Pancreas (tissue), 10 donors: ENCODE measurements around the gene ABCA10. TPM values are rescaled to one million over a fixed set of nuclear protein-coding genes. Genes with fewer than 3 reads are reported as not detected.
A peak's percentile ranks its signal among the peaks of the same experiment; 100 is the strongest.

Source experiments
- ATAC-seq, 4 donors: fragments of 200-7000 bp; cut with Tn5 transposase; one replicate each; pipeline versions ENCODE4 v1.8.0 to v1.9.1; 2020; ENCODE audit warnings: mild to moderate bottlenecking in 4 of 4, moderate library complexity in 4 of 4
- DNase-seq, 6 donors: peaks; one replicate each; pipeline ENCODE4 v3.0.0-alpha.2; 2020
- FAIRE-seq: peaks from 2 replicates; lab custom pipeline; 2012; peaks lifted over from hg19 to GRCh38; lab: Jason Lieb, UNC
- H3K27ac ChIP-seq, 4 donors: fragments of 200-600 bp; sonication (generic); 1 replicate in 3 of 4; 2 replicates in 1 of 4; pipeline versions ENCODE4 v1.5.0 to v1.8.0; 2020
- H3K27me3 ChIP-seq, 4 donors: fragments of 200-600 bp; one replicate each; pipeline ENCODE4 v1.8.0; 2021
- H3K36me3 ChIP-seq, 3 donors: fragments of 200-600 bp; sonication (generic) in 1 of 3; one replicate each; pipeline versions ENCODE4 v1.5.0 to v1.8.0; 2020 to 2021
- H3K4me1 ChIP-seq, 3 donors: fragments of 200-600 bp; one replicate each; pipeline ENCODE4 v1.8.0; 2021
- H3K4me3 ChIP-seq, 4 donors: fragments of 200-600 bp; sonication (generic) in 2 of 4; one replicate each; pipeline versions ENCODE4 v1.5.0 to v1.8.0; 2020 to 2021
- H3K9me3 ChIP-seq, 4 donors: fragments of 200-600 bp; one replicate each; pipeline ENCODE4 v1.8.0; 2021
- CTCF ChIP-seq, 4 donors: fragments of 200-600 bp; sonication (generic) in 3 of 4; IDR thresholded peaks; one replicate each; pipeline versions ENCODE4 v1.5.0 to v1.8.0; 2021; ENCODE audit warnings: antibody characterized with exemption in 4 of 4
- WGBS, 2 donors: extraction: QIAGEN DNeasy Blood & Tissue Kit; methylation state at CpG; one replicate each; pipeline ENCODE4 v1.1.7; 2013; 5-methylcytosine and 5-hydroxymethylcytosine counted together
- intact Hi-C, 3 donors: fragments of 100-400 bp; cut with DNase I; formaldehyde crosslinking; loops; one replicate each; pipeline versions ENCODE4 v1.11.1 to v1.14.2; 2022
- polyA plus RNA-seq, 2 donors: library from polyadenylated mRNA; stranded (reverse); fragments of 200-250 nt; gene quantifications; one replicate each; pipeline ENCODE4 v1.2.3, GENCODE V29; 2013
- total RNA-seq, 6 donors: library from RNA; stranded (reverse); fragmentation: NEBNext Ultra II Directional in 4 of 6; extraction: Animal tissue kit (Norgen Biotek cat#: 25700) in 4 of 6; gene quantifications; one replicate each; pipeline versions ENCODE4 v1.2.1 to v1.2.4, GENCODE V29; 2021 to 2023
- donor health status: healthy with polysubstance abuse.
- donor health status: DM: no; HTN: no; CAD: no; lungs with moderate emphysema.
- donor health status: DM: no; HTN: no; CAD: no.
- donor health status: control.
- donor health status: control.
- donor health status: Bipolar disorder and iron deficiency.
- donor health status: DM: yes; HTN: yes; CAD: no.
- donor health status: DM: no; HTN: no; CAD: no.
- donor health status: DM: no; HTN: no; CAD: no.
- donor health status: DM: yes; HTN: yes; CAD: no.

The ABCA10 gene
- total and polyA plus RNA-seq, 8 donors, result 1.6 to 18.5 (median 4.7) TPM

GRCh38 chr17:69236946-69237345, 8.3 kb upstream of the ABCA10 start:
- no peak for DNase-seq
- H3K4me3 ChIP-seq, result no peak overlapping the region
- no peaks in the 10 kb centered on the region for H3K27me3 ChIP-seq
- ATAC-seq, result no peak
- intact Hi-C loops, result loop anchor here in 2 of 3 donors (5.0 to 10.0 kb wide), 2 partner anchors 460 to 462 kb away; no protein-coding TSS in a partner anchor
- no peak for TF ChIP-seq CTCF (IDR thresholded peaks at IDR 0.05)
- WGBS, 2 donors, result 80% methylated on average over 3 of the region's 3 CpGs
- no peaks in the 10 kb centered on the region for H3K36me3 ChIP-seq
- H3K27ac ChIP-seq, result no peak overlapping the region
- no peaks in the 10 kb centered on the region for H3K9me3 ChIP-seq
- no peak for FAIRE-seq
- no peaks in the 10 kb centered on the region for H3K4me1 ChIP-seq

- Histone ChIP-seq H3K27ac (no peak overlapping the region), H3K4me3 (no peak overlapping the region), H3K9me3 (no peaks in the 10 kb centered on the region), H3K4me1 (no peaks in the 10 kb centered on the region), H3K36me3 (no peaks in the 10 kb centered on the region), H3K27me3 (no peaks in the 10 kb centered on the region)
- FAIRE-seq, result no peak
- no peak for DNase-seq
- intact Hi-C loops, result loop anchor here in 2 of 3 donors (5.0 to 10.0 kb wide), 2 partner anchors 459 to 462 kb away; no protein-coding TSS in a partner anchor
- TF ChIP-seq CTCF (IDR thresholded peaks at IDR 0.05), result no peak
- ATAC-seq, result no peak
- WGBS, 2 donors, result 61% methylated on average over 2 of the region's 2 CpGs
Measured at GRCh38 chr17:69236464-69236863, 7.8 kb upstream of the ABCA10 start.

GRCh38 chr17:69235338-69236058, 6.9 kb upstream of the ABCA10 start:
- Histone ChIP-seq H3K9me3 (no peaks in the 10 kb centered on the region), H3K4me1 (no peaks in the 10 kb centered on the region), H3K27me3 (no peaks in the 10 kb centered on the region), H3K36me3 (no peaks in the 10 kb centered on the region), H3K4me3 (no peak overlapping the region), H3K27ac (no peak overlapping the region)
- ATAC-seq (peak; percentile 57 to 95 (median 86)), DNase-seq (peak in 5 of 6 donors; percentile 46 to 71 (median 60)), FAIRE-seq (no peak)
- 44 to 62% methylated on average over 1 of the region's 1 CpG for WGBS, 2 donors
- intact Hi-C loops, result loop anchor here in 2 of 3 donors (5.0 to 10.0 kb wide), 2 partner anchors 458 to 461 kb away; no protein-coding TSS in a partner anchor
- peak; percentile 13 to 56 (median 44) for TF ChIP-seq CTCF (IDR thresholded peaks at IDR 0.05)

GRCh38 chr17:69232650-69233049, 4.0 kb upstream of the ABCA10 start:
- no peak overlapping the region for H3K27ac ChIP-seq
- FAIRE-seq, result no peak

More at GRCh38 chr17:69232650-69233049, 4.0 kb upstream of the ABCA10 start:
- ATAC-seq (no peak), DNase-seq (no peak)
- Histone ChIP-seq H3K36me3 (no peaks in the 10 kb centered on the region), H3K4me3 (no peak overlapping the region), H3K9me3 (no peaks in the 10 kb centered on the region), H3K4me1 (no peaks in the 10 kb centered on the region), H3K27me3 (no peaks in the 10 kb centered on the region)
- TF ChIP-seq CTCF (IDR thresholded peaks at IDR 0.05), result no peak
- intact Hi-C loops, result loop anchor here in 1 of 3 donors (10.0 kb wide), 1 partner anchor 458 kb away; no protein-coding TSS in a partner anchor
